HG03039 (cell line): ENCODE measurements around the gene MARVELD3.
"Not testable (repeated sequence)": the region's sequence is repeated elsewhere in the genome, so short reads cannot be mapped to it uniquely, and the experiment has no call there.

ENCODE experiments used
- ATAC-seq: cut with Tn5 transposase; IDR thresholded peaks from one replicate; pipeline ENCODE4 v1.9.1; 2021; ENCODE audit warnings: mild to moderate bottlenecking, moderate library complexity; ENCODE audit not compliant: unreplicated experiment

The MARVELD3 gene

GRCh38 chr16:71671165-71671564, 45.2 kb downstream of the MARVELD3 start:
- ATAC-seq = no peak

- no peak for ATAC-seq
These were observed 46.1 kb downstream of the MARVELD3 start for GRCh38 chr16:71672125-71672524.

GRCh38 chr16:71672803-71673581, 47.0 kb downstream of the MARVELD3 start:
- no peak for ATAC-seq

- ATAC-seq = no peak
These were observed 47.6 kb downstream of the MARVELD3 start for GRCh38 chr16:71673582-71673973.

GRCh38 chr16:71674229-71674628, 48.2 kb downstream of the MARVELD3 start:
- no peak for ATAC-seq

- ATAC-seq = no peak
These were observed 49.4 kb downstream of the MARVELD3 start for GRCh38 chr16:71675380-71675779.

- ATAC-seq = no peak
These were observed 50.3 kb downstream of the MARVELD3 start for GRCh38 chr16:71676236-71676635.

- no peak for ATAC-seq
These were observed 55.4 kb downstream of the MARVELD3 start for GRCh38 chr16:71681360-71681759.

GRCh38 chr16:71684280-71684679, 58.3 kb downstream of the MARVELD3 start:
- ATAC-seq = not testable (repeated sequence)
